ENCODE data around the gene SSH2. TPM values are rescaled to one million over a fixed set of nuclear protein-coding genes. Genes with fewer than 3 reads are reported as not detected.

SSH2 gene
- total RNA-seq, 1 donor from 2014 or later = 37.6 TPM

DNA sequence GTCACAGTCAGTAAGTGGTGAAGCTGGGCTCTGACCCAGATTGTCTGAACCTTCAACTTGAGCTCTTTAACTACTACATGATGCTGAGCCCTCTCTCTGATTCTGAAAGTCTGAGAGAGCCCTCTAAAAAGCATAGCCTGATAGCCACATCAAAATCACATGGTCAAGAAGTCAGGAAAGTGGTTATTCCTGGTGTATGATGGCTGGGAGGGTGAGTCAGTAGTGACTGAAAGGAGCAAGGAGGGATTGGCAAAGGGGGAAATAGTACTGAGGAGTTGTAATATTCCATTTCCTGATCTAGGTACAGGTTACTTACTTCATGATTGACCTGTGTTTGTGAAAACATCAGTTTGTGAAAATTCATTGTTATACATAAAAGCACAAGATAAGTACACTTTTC, 89.1 kb downstream of the SSH2 start:
- Histone ChIP-seq H3K4me1 (peaks cover 5% of the 10 kb centered on the region), H3K4me3 (no peak overlapping the region), H3K9me3 (no peaks in the 10 kb centered on the region), H3K27ac (no peak overlapping the region), H3K27me3 (no peaks in the 10 kb centered on the region), H3K36me3 (no peaks in the 10 kb centered on the region)
- intact Hi-C loops (cut with DNase I) = no loop called here
- no peak for DNase-seq (ENCODE audit: extremely low spot score in 2 of 2)
- TF ChIP-seq CTCF (IDR thresholded peaks at IDR 0.05) = no peak
- TF ChIP-seq POLR2AphosphoS5 (IDR thresholded peaks at IDR 0.05; ENCODE audit: insufficient read depth in 1 of 2, low read depth in 1 of 2) = no peak
- TF ChIP-seq POLR2A (IDR thresholded peaks at IDR 0.05) = no peak

- Histone ChIP-seq H3K9me3 (no peaks in the 10 kb centered on the region), H3K4me3 (no peak overlapping the region), H3K27ac (no peak overlapping the region), H3K36me3 (no peaks in the 10 kb centered on the region), H3K4me1 (peaks cover 5% of the 10 kb centered on the region), H3K27me3 (no peaks in the 10 kb centered on the region)
- DNase-seq (ENCODE audit: extremely low spot score in 2 of 2) = no peak
- no peak for TF ChIP-seq POLR2AphosphoS5 (IDR thresholded peaks at IDR 0.05; ENCODE audit: insufficient read depth in 1 of 2, low read depth in 1 of 2)
- no peak for TF ChIP-seq POLR2A (IDR thresholded peaks at IDR 0.05)
- TF ChIP-seq CTCF (IDR thresholded peaks at IDR 0.05) = no peak
- intact Hi-C loops (cut with DNase I) = no loop called here
Observed at GRCh38 chr17:29839656-29840055, 90.4 kb downstream of the SSH2 start.

GRCh38 chr17:29838961-29839360, 91.1 kb downstream of the SSH2 start:
- Histone ChIP-seq H3K4me1 (peaks cover 5% of the 10 kb centered on the region), H3K27ac (no peak overlapping the region), H3K9me3 (no peaks in the 10 kb centered on the region), H3K36me3 (no peaks in the 10 kb centered on the region), H3K27me3 (no peaks in the 10 kb centered on the region), H3K4me3 (no peak overlapping the region)
- DNase-seq (ENCODE audit: extremely low spot score in 2 of 2) = no peak
- intact Hi-C loops (cut with DNase I) = no loop called here
- no peak for TF ChIP-seq POLR2AphosphoS5 (IDR thresholded peaks at IDR 0.05; ENCODE audit: insufficient read depth in 1 of 2, low read depth in 1 of 2)
- no peak for TF ChIP-seq POLR2A (IDR thresholded peaks at IDR 0.05)
- TF ChIP-seq CTCF (IDR thresholded peaks at IDR 0.05) = no peak

DNA sequence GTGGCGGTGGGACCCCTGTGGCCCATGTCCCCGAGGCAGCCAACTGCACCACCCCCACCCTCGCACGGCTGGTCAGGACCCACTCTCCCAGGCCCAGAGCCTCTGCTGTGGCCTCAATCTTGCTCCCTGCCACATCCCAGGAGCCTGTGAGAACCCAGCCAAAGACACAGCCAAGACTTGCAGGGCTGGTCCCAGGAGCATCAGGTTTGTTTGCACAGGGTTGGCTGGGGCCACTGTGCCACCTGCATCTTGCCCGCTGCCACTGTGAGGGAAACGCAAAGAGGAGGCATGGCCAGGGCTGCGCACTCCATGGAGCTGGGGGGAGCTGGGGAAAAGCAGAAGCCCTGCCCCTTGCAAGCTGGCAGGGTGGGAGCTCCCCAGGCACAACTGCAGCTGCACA, 92.5 kb downstream of the SSH2 start:
- H3K27me3 ChIP-seq = no peaks in the 10 kb centered on the region
- TF ChIP-seq POLR2AphosphoS5 (IDR thresholded peaks at IDR 0.05; ENCODE audit: insufficient read depth in 1 of 2, low read depth in 1 of 2) = no peak
- TF ChIP-seq POLR2A (IDR thresholded peaks at IDR 0.05) = no peak
- TF ChIP-seq CTCF (IDR thresholded peaks at IDR 0.05) = no peak

DNA sequence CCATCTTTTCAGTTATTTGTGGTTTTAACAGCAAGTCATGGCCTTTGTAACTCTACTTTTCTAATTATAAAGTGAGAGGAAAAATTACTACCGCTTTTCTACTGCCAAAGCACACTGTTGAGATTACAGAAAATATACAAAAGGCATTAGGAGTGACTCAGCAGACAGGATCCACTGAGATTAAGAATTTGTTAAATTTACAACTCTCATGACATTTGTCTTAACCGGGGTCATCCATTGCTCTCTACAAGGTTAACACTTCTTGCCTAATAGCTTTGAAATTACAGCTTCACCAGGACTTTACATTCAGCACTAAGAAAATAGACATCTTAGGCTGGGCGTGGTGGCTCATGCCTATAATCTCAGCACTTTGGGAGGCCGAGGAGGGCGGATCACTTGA, 93.4 kb downstream of the SSH2 start:
- no peak overlapping the region for H3K4me3 ChIP-seq
- intact Hi-C loops (cut with DNase I) = no loop called here
- no peak for DNase-seq (ENCODE audit: extremely low spot score in 2 of 2)
- no peaks in the 10 kb centered on the region for H3K9me3 ChIP-seq
- H3K4me1 ChIP-seq = peaks cover 5% of the 10 kb centered on the region
- H3K36me3 ChIP-seq = no peaks in the 10 kb centered on the region
- H3K27me3 ChIP-seq = no peaks in the 10 kb centered on the region
- TF ChIP-seq POLR2AphosphoS5 (IDR thresholded peaks at IDR 0.05; ENCODE audit: insufficient read depth in 1 of 2, low read depth in 1 of 2) = no peak
- TF ChIP-seq CTCF (IDR thresholded peaks at IDR 0.05) = no peak
- no peak for TF ChIP-seq POLR2A (IDR thresholded peaks at IDR 0.05)
- no peak overlapping the region for H3K27ac ChIP-seq

More for the DNA sequence above, 92.5 kb downstream of the SSH2 start:
- Histone ChIP-seq H3K36me3 (no peaks in the 10 kb centered on the region), H3K4me3 (no peak overlapping the region), H3K27ac (no peak overlapping the region), H3K9me3 (no peaks in the 10 kb centered on the region), H3K4me1 (peaks cover 5% of the 10 kb centered on the region)
- intact Hi-C loops (cut with DNase I) = no loop called here
- no peak for DNase-seq (ENCODE audit: extremely low spot score in 2 of 2)
